OCI-LY1 (cell line): ENCODE measurements around the gene SELENOI.

ENCODE experiments used
- CTCF ChIP-seq: fragments of 200-600 bp; sonication (generic), shearing (Covaris generic); IDR thresholded peaks from 2 replicates; pipeline ENCODE4 v1.5.1; 2017; ENCODE audit warnings: mild to moderate bottlenecking, antibody characterized with exemption, low read length, moderate library complexity, mixed read lengths
- EZH2 ChIP-seq: fragments of 200-600 bp; sonication (generic), shearing (Covaris generic); IDR thresholded peaks from 2 replicates; pipeline ENCODE4 v1.8.0; 2017; ENCODE audit warnings: borderline replicate concordance, mixed run types, mild to moderate bottlenecking, antibody characterized with exemption, low read length, moderate library complexity, mixed read lengths

DNA sequence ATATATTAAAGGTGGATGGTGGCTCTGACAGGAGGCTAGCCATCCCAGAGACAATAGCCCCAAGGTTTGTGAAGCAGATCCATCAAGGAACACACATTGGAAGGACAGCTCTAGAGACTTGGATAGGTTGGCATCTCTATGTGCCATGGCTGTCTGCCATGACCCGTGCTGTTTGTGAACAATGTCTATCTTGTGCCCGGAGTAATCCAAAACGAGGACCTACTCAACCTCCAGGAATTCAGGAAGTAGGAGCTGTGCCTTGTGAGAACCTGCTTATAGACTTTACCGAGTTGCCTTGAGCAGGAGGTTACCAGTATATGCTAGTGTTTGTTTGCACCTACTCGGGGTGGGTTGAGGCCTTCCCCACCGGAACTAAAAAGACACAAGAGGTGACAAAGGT is 43.1 kb upstream of the SELENOI start:
- TF ChIP-seq CTCF (no peak), EZH2 (no peak)
